Osteocyte (in vitro differentiated cells): Measurements from ENCODE around the gene DIPK1B. TPM values are rescaled to one million over a fixed set of nuclear protein-coding genes. Genes with fewer than 3 reads are reported as not detected.

Experiments
- DNase-seq: peaks from one replicate; pipeline ENCODE4 v3.0.0; 2021; ENCODE audit warnings: mixed read lengths; ENCODE audit not compliant: unreplicated experiment; ENCODE audit errors: extremely low spot score
- H3K27ac Mint-ChIP-seq: one replicate; pipeline ENCODE4 v1.8.0; 2021; ENCODE audit warnings: mild to moderate bottlenecking, mixed read lengths; ENCODE audit not compliant: unreplicated experiment
- H3K27me3 Mint-ChIP-seq: one replicate; pipeline ENCODE4 v1.8.0; 2021; ENCODE audit warnings: mixed read lengths; ENCODE audit not compliant: unreplicated experiment
- H3K36me3 Mint-ChIP-seq: one replicate; pipeline ENCODE4 v1.8.0; 2021; ENCODE audit warnings: mixed read lengths; ENCODE audit not compliant: unreplicated experiment
- H3K4me1 Mint-ChIP-seq: one replicate; pipeline ENCODE4 v1.8.0; 2021; ENCODE audit warnings: mixed read lengths; ENCODE audit not compliant: unreplicated experiment
- H3K4me3 Mint-ChIP-seq: one replicate; pipeline ENCODE4 v1.8.0; 2021; ENCODE audit warnings: mild to moderate bottlenecking, moderate library complexity, mixed read lengths; ENCODE audit not compliant: unreplicated experiment
- H3K9me3 Mint-ChIP-seq: one replicate; pipeline ENCODE4 v1.8.0; 2021; ENCODE audit warnings: mixed read lengths; ENCODE audit not compliant: unreplicated experiment
- total RNA-seq: library from RNA; stranded (reverse); gene quantifications from 2 replicates; pipeline ENCODE4 v1.2.1, GENCODE V29; 2021
- TF ChIP-seq, protein P1 (sequence below): fragments of 200-600 bp; sonication (generic); IDR thresholded peaks from 2 replicates; pipeline ENCODE4 v1.5.0; 2021; ENCODE audit warnings: antibody characterized with exemption, mild to moderate bottlenecking, moderate library complexity

Gene DIPK1B
- total RNA-seq, 1 donor from 2014 or later, result 11.4 TPM

DNA sequence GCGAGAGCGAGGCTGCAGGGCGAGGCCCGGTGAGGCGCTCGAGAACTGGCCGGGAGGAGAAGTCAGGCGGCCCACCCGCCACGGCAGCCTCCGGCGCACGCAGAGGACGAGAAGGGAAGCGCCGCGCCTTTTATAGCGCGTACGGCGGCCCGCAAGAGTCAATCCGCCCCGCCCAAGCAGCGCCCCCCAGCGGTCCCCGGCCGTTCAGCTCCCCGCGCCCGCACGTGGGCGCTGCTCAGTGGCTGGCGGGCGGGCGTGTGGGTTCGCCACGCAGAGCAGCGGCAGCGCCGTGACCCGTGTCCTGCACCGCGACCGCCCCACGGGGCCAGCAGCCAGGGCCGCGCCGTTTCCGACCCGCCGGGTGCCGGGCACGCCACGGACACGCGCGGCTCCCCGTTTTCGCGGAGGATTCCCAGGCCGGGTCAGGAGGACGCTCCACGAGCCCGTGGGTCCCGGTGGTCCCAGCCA, 15.7 kb downstream of the DIPK1B start:
- Mint-ChIP-seq H3K4me3 (peak overlapping the region; percentile 58), H3K4me1 (peaks cover 38% of the 10 kb centered on the region), H3K9me3 (no peaks in the 10 kb centered on the region), H3K27me3 (no peaks in the 10 kb centered on the region), H3K27ac (no peak overlapping the region), H3K36me3 (peaks cover 19% of the 10 kb centered on the region)
- TF ChIP-seq, protein P1, sequence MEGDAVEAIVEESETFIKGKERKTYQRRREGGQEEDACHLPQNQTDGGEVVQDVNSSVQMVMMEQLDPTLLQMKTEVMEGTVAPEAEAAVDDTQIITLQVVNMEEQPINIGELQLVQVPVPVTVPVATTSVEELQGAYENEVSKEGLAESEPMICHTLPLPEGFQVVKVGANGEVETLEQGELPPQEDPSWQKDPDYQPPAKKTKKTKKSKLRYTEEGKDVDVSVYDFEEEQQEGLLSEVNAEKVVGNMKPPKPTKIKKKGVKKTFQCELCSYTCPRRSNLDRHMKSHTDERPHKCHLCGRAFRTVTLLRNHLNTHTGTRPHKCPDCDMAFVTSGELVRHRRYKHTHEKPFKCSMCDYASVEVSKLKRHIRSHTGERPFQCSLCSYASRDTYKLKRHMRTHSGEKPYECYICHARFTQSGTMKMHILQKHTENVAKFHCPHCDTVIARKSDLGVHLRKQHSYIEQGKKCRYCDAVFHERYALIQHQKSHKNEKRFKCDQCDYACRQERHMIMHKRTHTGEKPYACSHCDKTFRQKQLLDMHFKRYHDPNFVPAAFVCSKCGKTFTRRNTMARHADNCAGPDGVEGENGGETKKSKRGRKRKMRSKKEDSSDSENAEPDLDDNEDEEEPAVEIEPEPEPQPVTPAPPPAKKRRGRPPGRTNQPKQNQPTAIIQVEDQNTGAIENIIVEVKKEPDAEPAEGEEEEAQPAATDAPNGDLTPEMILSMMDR, result peak; percentile 97
- peak; percentile 97 for DNase-seq

GRCh38 chr9:136728548-136729123, 16.3 kb downstream of the DIPK1B start:
- H3K9me3 Mint-ChIP-seq, result no peaks in the 10 kb centered on the region
- H3K36me3 Mint-ChIP-seq, result peaks cover 18% of the 10 kb centered on the region
- H3K4me1 Mint-ChIP-seq, result peaks cover 37% of the 10 kb centered on the region
- peak overlapping the region; percentile 70 for H3K4me3 Mint-ChIP-seq
- H3K27ac Mint-ChIP-seq, result no peak overlapping the region
- no peaks in the 10 kb centered on the region for H3K27me3 Mint-ChIP-seq
- DNase-seq, result no peak
- TF ChIP-seq, protein P1, result no peak

DNA sequence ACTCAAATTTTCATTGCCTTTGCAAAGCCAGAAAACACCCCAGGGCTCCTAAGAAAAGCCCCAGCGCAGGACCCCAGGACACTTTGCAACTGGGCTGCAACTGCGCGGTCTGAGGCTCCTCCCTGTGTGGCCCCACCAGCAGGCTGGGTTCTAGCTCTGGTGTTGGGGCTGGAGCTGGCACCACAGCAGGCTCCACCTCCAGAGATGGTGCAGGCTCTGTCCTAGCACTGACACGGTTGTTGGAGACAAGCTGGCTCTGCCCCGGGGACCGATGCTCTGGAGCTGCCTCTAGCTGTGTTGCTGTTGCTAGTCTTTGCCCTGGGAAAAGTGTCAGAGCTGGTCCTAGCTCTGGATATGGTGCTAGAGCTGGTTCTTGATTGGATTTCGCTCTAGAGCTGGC, 16.8 kb downstream of the DIPK1B start:
- H3K4me1 Mint-ChIP-seq, result peaks cover 33% of the 10 kb centered on the region
- TF ChIP-seq, protein P1, result no peak
- H3K27me3 Mint-ChIP-seq, result no peaks in the 10 kb centered on the region
- no peaks in the 10 kb centered on the region for H3K9me3 Mint-ChIP-seq
- no peak overlapping the region for H3K27ac Mint-ChIP-seq
- peaks cover 13% of the 10 kb centered on the region for H3K36me3 Mint-ChIP-seq
- DNase-seq, result no peak
- H3K4me3 Mint-ChIP-seq, result peak overlapping the region; percentile 70

DNA sequence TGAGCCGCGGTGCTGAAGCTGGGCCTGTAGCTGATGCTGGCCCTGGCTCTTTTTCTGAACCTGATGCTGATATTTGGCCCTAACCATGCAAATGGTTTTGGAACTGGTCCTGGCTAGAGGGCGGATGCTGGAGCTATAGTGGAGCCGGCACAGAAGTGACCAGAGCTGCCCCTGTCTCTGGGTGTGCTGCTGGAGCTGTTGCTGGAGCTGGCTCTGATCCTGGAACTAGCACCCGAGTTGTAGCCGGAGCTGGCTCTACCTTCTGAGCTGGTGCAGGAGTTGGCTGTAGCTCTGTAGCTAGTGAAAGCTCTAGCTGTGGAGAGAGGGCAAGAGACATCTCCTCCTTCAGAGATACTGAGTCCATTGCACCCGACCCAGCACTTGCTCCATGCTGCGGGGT, 17.6 kb downstream of the DIPK1B start:
- Mint-ChIP-seq H3K27me3 (no peaks in the 10 kb centered on the region), H3K9me3 (no peaks in the 10 kb centered on the region), H3K36me3 (peaks cover 7% of the 10 kb centered on the region), H3K4me3 (peak overlapping the region; percentile 70), H3K27ac (no peak overlapping the region), H3K4me1 (peaks cover 31% of the 10 kb centered on the region)
- no peak for DNase-seq
- TF ChIP-seq, protein P1, result no peak

DNA sequence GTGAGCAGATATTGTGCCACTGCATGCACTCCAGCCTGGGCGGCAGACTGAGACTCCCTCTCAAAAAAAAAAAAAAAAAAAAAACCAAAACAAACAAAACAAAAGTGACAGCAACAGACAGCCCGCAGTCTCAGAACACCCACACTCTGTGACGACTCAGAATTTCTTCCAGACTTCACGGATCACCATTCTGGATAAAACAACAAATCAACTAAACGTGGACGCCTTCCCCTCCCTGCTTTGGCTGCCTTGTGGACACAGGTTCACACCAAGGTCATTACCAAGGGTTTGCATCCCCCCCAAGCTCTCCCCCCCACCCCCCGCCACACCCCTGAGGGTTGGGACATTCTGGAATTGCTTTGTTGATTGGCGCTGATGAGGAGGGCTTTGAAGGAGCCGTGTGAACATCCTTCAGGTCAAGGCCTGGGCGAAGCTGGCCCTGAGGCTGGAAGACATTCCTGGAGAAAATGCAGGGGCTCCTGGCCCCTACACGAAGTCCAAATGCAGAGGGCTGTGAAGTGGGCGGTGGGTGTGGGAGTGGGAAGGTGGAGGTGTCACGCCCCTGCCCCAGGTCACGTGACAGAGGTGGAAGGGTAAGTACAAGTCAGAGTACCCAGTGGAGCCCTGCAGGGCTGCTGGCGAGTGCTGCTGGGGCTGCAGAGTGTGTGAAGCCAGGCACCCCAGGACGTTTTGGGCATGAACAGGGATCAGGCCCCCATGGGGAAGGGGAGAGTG, 20.2 kb downstream of the DIPK1B start:
- Mint-ChIP-seq H3K4me3 (no peak overlapping the region), H3K27ac (no peak overlapping the region), H3K27me3 (peaks cover under 1% of the 10 kb centered on the region), H3K4me1 (peaks cover 9% of the 10 kb centered on the region), H3K9me3 (no peaks in the 10 kb centered on the region), H3K36me3 (no peaks in the 10 kb centered on the region)
- TF ChIP-seq, protein P1, result no peak
- DNase-seq, result no peak
